Spinal cord (tissue), 10 donors: Measurements from ENCODE around the gene EFCAB10. TPM values are rescaled to one million over a fixed set of nuclear protein-coding genes. Genes with fewer than 3 reads are reported as not detected.
"Not testable (repeated sequence)": the region's sequence is repeated elsewhere in the genome, so short reads cannot be mapped to it uniquely, and the experiment has no call there.

Experiments used
- DNase-seq, 6 donors: peaks; one replicate each; pipeline versions ENCODE4 v3.0.0 to v3.0.0-alpha.2; 2013 to 2015; ENCODE audit warnings: low spot score in 6 of 6, low read depth in 4 of 6
- H3K27ac ChIP-seq: one replicate; pipeline ENCODE4 v1.5.1; 2013; ENCODE audit warnings: low read depth, low read length, control low read depth
- H3K27me3 ChIP-seq: one replicate; pipeline ENCODE4 v1.6.1; 2013; ENCODE audit warnings: low read length; ENCODE audit not compliant: control insufficient read depth, insufficient read depth
- H3K36me3 ChIP-seq: one replicate; pipeline ENCODE4 v1.6.1; 2013; ENCODE audit warnings: low read length; ENCODE audit not compliant: control insufficient read depth, insufficient read depth
- H3K4me1 ChIP-seq: one replicate; pipeline ENCODE4 v1.6.1; 2013; ENCODE audit warnings: low read length; ENCODE audit not compliant: control insufficient read depth, insufficient read depth
- H3K4me3 ChIP-seq: one replicate; pipeline ENCODE4 v1.5.1; 2013; ENCODE audit warnings: low read depth, low read length, control low read depth
- H3K9me3 ChIP-seq: one replicate; pipeline ENCODE4 v1.6.1; 2013; ENCODE audit warnings: low read length; ENCODE audit not compliant: control insufficient read depth, insufficient read depth
- WGBS: methylation state at CpG from one replicate; pipeline ENCODE4 v1.1.5; 2013; ENCODE audit warnings: missing lambda C conversion rate; ENCODE audit not compliant: insufficient coverage; 5-methylcytosine and 5-hydroxymethylcytosine counted together
- polyA plus RNA-seq, 2 donors: library from polyadenylated mRNA; unstranded; fragments of 120-200 nt; gene quantifications; one replicate each; pipeline ENCODE4 v1.2.1, GENCODE V29; 2013; ENCODE audit not compliant: insufficient read length in 2 of 2
- total RNA-seq, 2 donors: library from RNA; depleted of rRNA in 1 of 2; stranded (reverse); fragments of 120-200 nt in 1 of 2; fragments of >200 nt in 1 of 2; gene quantifications; one replicate each; pipeline versions ENCODE4 v1.2.3 to v1.2.4, GENCODE V29; 2013 to 2014
- donor health status: healthy.

The EFCAB10 gene
- total and polyA plus RNA-seq, 4 donors: 5.2 to 10.1 (median 6.4) TPM

GRCh38 chr7:105559926-105560325 lies 21.4 kb downstream of the EFCAB10 start:
- WGBS: 100% methylated on average over 1 of the region's 1 CpG
- Histone ChIP-seq H3K36me3 (peaks cover 35% of the 10 kb centered on the region), H3K4me1 (no peaks in the 10 kb centered on the region), H3K9me3 (no peaks in the 10 kb centered on the region), H3K4me3 (no peak overlapping the region), H3K27ac (no peak overlapping the region), H3K27me3 (no peaks in the 10 kb centered on the region)
- no peak for DNase-seq

GRCh38 chr7:105538339-105538738 lies 43.0 kb downstream of the EFCAB10 start:
- Histone ChIP-seq H3K4me3 (no peak overlapping the region), H3K27ac (no peak overlapping the region), H3K4me1 (no peaks in the 10 kb centered on the region), H3K9me3 (no peaks in the 10 kb centered on the region), H3K36me3 (peaks cover 42% of the 10 kb centered on the region), H3K27me3 (no peaks in the 10 kb centered on the region)
- DNase-seq: no peak
- WGBS: 80% methylated on average over 1 of the region's 2 CpGs

- 21% methylated on average over 4 of the region's 12 CpGs for WGBS
- Histone ChIP-seq H3K27ac (no peak overlapping the region), H3K36me3 (peaks cover 13% of the 10 kb centered on the region), H3K4me1 (no peaks in the 10 kb centered on the region), H3K27me3 (no peaks in the 10 kb centered on the region), H3K9me3 (no peaks in the 10 kb centered on the region), H3K4me3 (peak overlapping the region; percentile 94)
- no peak for DNase-seq
Observed at GRCh38 chr7:105532709-105533460, 48.4 kb downstream of the EFCAB10 start.

- Histone ChIP-seq H3K9me3 (no peaks in the 10 kb centered on the region), H3K4me1 (no peaks in the 10 kb centered on the region), H3K36me3 (peaks cover 5% of the 10 kb centered on the region), H3K27me3 (no peaks in the 10 kb centered on the region), H3K4me3 (peak within 1 kb of the TSS; percentile 94), H3K27ac (peak within 1 kb of the TSS; percentile 58)
- WGBS: 0% methylated on average over 39 of the region's 42 CpGs
- DNase-seq: peak; percentile 68 to 97 (median 86)
Observed at GRCh38 chr7:105531792-105532671, 49.3 kb downstream of the EFCAB10 start, which contains the start of gene RINT1. RINT1 (plus strand) TSS chr7:105532201; CDS start chr7:105532316, 115 bp downstream.

GRCh38 chr7:105530546-105530945 lies 50.7 kb downstream of the EFCAB10 start:
- H3K27me3 ChIP-seq: no peaks in the 10 kb centered on the region
- no peak overlapping the region for H3K27ac ChIP-seq
- DNase-seq: no peak
- H3K36me3 ChIP-seq: no peaks in the 10 kb centered on the region
- H3K4me3 ChIP-seq: no peak overlapping the region
- H3K4me1 ChIP-seq: no peaks in the 10 kb centered on the region
- no peaks in the 10 kb centered on the region for H3K9me3 ChIP-seq
- WGBS: 95% methylated on average over 14 of the region's 20 CpGs

- no peaks in the 10 kb centered on the region for H3K4me1 ChIP-seq
- H3K36me3 ChIP-seq: no peaks in the 10 kb centered on the region
- H3K27me3 ChIP-seq: no peaks in the 10 kb centered on the region
- H3K9me3 ChIP-seq: no peaks in the 10 kb centered on the region
- H3K4me3 ChIP-seq: no peak overlapping the region
- DNase-seq: no peak
- WGBS: 97% methylated on average over 10 of the region's 10 CpGs
- no peak overlapping the region for H3K27ac ChIP-seq
Observed at GRCh38 chr7:105530126-105530525, 51.2 kb downstream of the EFCAB10 start.

- H3K4me1 ChIP-seq, H3K4me3 ChIP-seq, DNase-seq, H3K36me3 ChIP-seq, H3K27me3 ChIP-seq, H3K9me3 ChIP-seq, H3K27ac ChIP-seq: not testable (repeated sequence)
- WGBS: no CpG with 5 or more reads among the region's 5 CpGs
Observed at GRCh38 chr7:105527737-105528136, 53.6 kb downstream of the EFCAB10 start.

- H3K36me3 ChIP-seq: no peaks in the 10 kb centered on the region
- DNase-seq: no peak
- H3K4me1 ChIP-seq: peaks cover 12% of the 10 kb centered on the region
- H3K27ac ChIP-seq: no peak overlapping the region
- H3K4me3 ChIP-seq: no peak overlapping the region
- H3K27me3 ChIP-seq: no peaks in the 10 kb centered on the region
- H3K9me3 ChIP-seq: no peaks in the 10 kb centered on the region
- WGBS: 83% methylated on average over 2 of the region's 4 CpGs
Observed at GRCh38 chr7:105524840-105525239, 56.5 kb downstream of the EFCAB10 start.

- H3K27ac ChIP-seq, H3K36me3 ChIP-seq, H3K9me3 ChIP-seq, DNase-seq, H3K4me3 ChIP-seq, H3K27me3 ChIP-seq: not testable (repeated sequence)
- H3K4me1 ChIP-seq: peaks cover 12% of the 10 kb centered on the region
- 100% methylated on average over 4 of the region's 11 CpGs for WGBS
Observed at GRCh38 chr7:105524423-105524822, 56.9 kb downstream of the EFCAB10 start.
